Ecto neural progenitor cell (in vitro differentiated cells): ENCODE measurements around the gene PDE6H.

Source experiments
- DNase-seq: peaks from one replicate; pipeline ENCODE4 v3.0.0-alpha.2; 2018; ENCODE audit warnings: low spot score

Gene PDE6H

DNA sequence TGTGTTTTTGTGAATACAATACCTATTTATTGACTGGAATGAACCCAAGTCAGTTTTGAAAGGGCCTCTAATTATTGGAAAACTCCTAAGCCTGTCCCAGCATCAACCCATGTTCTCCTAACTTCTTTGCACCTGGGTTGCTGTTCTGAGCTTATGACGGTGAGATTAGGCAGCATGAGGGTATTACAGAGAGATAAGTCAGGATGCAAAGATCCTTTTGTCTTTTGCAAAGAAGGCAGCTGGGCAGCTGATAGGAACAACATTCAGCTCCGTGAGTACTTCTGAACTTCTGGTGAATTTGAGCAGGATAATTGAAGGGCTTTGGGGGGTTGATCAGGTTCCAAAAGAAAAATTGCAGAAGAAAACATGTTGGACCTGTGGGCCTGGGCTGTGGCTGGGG lies at the start of gene PDE6H:
Gene PDE6H (plus strand): TSS at position 227 of the 400 bp plus-strand sequence. CDS start 4,971 bp downstream, outside the sequence.
- DNase-seq: no peak

DNA sequence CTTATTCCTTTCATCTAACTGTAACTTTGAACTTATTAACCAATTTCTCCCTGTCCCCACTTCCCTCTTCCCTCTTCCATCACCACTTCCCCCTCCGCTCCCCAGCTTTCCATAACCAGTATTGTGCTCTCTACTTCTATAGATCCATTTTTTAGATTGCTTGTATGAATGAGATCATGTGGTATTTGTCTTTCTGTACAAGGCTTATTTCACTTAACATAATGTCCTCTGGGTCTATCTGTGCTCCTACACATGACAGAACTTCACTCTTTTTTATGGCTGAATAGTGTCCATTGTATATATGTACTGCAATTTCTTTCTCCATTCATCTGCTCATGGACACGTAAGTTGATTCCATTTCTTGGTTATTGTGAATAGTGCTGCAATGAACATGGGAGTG lies 48.9 kb upstream of the PDE6H start:
- DNase-seq: no peak

GRCh38 chr12:14924541-14924940 lies 48.3 kb upstream of the PDE6H start:
- no peak for DNase-seq

- DNase-seq: no peak
Measured at GRCh38 chr12:14927267-14927666, 45.6 kb upstream of the PDE6H start.

- no peak for DNase-seq
Measured at GRCh38 chr12:14928931-14929330, 43.9 kb upstream of the PDE6H start.

- no peak for DNase-seq
Measured at GRCh38 chr12:14930299-14930698, 42.5 kb upstream of the PDE6H start.

- no peak for DNase-seq
Measured at GRCh38 chr12:14931359-14931758, 41.5 kb upstream of the PDE6H start.

GRCh38 chr12:14931791-14932560 lies 40.9 kb upstream of the PDE6H start:
- no peak for DNase-seq

DNA sequence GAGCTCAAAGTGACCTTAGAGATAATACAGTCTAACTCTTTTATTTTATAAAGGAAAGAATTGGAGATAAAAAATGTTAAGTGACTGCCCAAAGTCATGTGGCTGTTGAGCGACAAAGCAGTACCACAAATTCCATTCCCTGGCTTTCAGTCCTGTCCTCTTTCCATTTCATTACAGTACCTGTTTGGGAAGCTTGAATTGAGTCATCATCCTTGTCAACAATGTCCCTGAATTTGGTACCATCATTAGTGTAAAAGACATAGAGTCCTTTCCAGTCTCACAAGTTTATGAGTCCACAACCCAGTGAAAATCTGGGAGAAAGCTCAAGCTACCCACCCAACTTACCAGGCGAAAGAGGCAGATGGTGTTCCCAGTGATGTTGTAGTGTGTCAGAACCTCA lies 38.3 kb upstream of the PDE6H start:
- no peak for DNase-seq

DNA sequence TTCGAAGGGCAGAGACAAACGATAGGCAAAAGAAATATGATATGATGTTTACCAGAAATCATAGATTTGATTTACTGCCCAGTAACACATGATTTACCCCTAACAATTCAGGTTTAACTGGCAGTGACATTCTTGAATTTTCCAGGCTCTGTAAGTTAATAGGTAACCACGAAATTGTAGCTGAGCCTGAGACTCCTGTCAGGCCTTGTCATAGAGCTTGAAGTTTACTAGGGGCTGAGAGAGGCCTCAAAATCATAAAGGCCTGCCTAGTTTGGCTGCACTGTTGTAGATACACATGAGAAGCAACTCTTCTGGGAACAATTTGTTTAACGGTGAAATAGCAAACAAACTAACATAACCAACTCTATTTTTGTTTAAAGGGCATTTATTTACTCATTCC lies 37.8 kb upstream of the PDE6H start:
- DNase-seq: no peak

- peak; percentile 63 for DNase-seq
Measured at GRCh38 chr12:14936224-14936861, 36.5 kb upstream of the PDE6H start.

DNA sequence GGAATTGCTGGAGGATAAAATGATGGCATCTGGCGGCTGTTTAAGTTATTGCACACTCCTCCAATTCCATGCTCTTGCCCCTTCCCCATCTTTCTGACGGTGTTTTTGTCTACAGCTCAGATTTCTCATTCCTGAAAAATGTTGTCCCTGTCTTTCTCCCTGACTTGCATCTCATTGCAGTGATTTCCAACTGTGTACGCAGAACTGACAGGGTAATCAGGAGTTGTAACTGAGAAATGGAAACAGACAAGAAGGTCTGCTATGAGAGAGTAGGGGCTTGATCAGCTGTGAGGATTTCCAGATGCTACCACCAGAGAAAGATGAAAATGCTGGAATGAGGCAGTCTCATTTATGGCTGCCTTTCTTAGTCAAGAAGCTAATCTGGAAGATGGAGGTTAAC lies 35.8 kb upstream of the PDE6H start:
- no peak for DNase-seq

GRCh38 chr12:14937689-14938088 lies 35.2 kb upstream of the PDE6H start:
- DNase-seq: no peak

- DNase-seq: no peak
Measured at GRCh38 chr12:14938301-14938700, 34.5 kb upstream of the PDE6H start, which contains the start of gene ERP27. TSS of gene ERP27 (minus strand) at chr12:14938537. CDS start at chr12:14938508, 29 bp downstream.

DNA sequence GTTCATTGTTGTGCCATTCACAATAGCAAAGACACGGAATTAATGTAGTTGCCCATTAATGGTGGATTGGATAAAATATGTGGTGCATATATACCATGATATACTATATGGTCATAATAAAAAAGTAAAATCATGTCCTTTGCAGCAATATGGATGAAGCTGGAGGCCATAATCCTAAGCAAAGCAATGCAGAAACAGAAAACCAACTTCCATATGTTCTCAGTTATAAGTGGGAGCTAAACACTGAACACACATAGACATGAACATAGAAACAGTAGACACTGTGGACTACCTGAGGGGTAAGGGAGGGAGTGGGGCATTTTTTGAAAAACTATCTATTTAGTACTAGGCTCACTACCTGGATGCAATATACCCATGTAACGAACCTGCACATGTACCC lies 31.5 kb upstream of the PDE6H start:
- DNase-seq: no peak

DNA sequence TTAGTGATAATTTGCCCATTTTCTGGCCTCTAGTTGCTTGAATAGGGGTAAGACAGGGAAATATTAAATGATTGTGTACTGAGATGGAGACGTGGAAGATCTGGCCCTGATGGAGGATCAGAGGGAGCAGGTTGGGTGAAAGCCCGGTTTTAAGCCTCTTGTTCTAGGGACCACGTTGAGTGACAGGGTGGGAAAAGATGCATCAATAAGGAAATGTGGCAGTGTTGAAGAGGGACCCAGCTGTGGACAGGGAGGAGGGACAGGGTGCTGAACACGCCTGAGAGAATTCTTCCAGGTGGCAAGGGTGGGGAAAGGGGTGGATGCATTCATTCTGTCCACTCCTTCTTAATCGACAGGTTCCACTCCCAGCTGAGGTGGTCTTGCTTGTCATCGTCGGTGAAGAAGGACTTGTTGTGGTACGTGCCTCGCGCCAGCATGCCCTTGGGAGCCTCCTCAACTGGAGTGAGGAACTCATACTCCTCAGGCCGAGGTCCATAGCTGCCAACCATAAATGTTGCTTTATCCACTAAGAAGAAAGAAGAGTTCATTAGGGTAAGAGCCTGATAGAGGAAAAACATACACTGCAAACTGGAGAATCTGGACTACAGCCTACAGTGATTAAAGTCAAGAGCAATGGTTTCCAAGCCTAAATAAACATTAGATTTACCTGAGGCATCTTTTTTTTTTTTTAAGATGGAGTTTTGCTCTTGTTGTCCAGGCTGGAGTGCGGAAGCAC lies 30.5 kb upstream of the PDE6H start:
- no peak for DNase-seq

DNA sequence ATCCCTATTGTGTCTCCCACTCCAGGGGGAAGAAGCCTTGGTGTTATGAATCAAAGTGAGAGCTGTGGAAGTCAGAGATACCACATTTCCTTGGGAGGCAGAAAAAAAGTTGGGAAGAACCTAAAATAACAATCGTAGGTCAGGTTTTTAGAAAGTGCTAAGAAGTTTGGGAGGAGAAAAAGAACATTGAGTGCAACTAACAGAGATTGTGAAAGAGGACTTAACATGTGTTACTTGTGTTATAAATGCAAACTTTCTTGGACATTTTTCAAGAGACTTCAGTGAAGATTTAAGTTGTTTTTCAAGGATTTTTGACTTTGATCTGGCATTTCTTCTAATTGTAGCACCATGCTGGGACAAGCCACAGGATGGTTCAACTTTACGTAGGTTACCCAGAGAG lies 26.7 kb upstream of the PDE6H start:
- no peak for DNase-seq

DNA sequence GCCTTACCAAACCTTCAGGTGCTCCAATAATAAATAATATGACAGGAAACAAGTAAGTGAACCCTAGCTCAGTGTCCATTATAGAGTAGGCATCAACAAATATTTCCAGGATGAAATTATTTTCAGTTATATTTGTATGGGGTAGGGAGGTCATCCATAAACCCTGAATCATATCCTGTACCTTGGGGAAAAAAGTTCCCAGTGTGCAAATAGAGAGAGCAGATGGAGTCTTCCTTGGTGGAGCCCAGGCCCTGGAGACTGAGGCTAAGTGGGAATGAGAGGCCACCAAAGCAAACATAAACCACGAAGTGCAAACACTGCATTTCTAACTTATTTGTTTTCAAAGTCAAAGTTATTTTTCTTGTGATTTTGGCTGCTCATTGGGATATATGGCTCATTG lies 26.0 kb upstream of the PDE6H start:
- DNase-seq: no peak

DNA sequence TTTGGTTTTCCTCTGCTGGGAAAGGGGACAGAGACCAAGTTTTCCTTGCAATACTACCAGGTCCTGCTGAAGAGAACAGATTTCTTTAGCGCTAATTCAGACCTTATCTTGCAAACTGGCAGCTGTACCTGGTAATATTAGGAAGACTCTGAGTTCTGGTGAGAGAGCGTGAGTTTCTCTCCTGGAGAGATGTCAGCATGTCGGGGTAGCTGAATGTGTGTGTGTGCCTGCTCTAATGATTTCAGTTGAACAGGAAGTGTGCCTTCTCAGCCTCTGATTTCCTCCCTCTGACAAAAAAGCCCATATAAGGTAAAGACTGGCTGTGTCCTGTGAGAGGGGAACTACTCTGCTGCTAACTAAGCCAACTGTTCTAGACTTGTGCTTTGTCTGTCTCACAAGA lies 24.2 kb upstream of the PDE6H start:
- DNase-seq: no peak

DNA sequence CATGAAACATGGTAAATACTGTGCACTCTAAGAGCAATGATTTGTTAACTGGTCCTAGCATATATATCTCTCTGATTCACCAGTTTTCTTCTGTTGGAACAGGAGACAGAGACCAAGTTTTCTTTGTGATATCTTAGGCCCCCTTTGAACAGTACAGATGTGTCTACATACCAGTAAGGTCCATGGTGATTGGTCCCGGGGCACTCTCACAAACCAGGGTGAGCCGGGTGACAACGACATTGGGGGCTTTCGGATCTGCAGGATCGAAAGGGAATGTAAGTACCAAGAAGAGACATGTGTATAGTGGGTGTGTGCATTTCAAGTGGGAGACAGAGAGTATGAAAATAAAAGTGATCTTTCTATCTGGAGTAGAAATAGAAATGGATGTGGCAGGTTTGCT lies 23.2 kb upstream of the PDE6H start:
- DNase-seq: no peak

DNA sequence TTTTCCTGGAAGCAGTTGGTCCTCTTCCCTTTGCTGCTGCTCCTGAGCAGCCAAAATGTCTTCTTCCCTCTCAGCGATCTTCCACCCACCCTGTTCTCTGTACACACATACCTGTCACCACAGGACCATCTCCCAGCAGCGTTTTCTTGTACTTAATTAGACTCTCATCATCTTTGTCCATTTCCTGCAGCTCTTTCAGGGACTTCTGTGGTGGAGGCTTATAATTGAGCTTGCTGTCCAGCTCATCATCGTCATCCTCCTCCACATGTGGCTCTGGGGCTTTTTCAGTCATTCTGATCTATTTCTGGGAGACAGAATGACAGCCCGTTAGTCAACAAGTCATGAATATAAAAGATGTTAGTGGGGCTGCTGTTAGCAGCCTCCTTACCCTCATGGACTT lies 22.4 kb upstream of the PDE6H start:
- DNase-seq: no peak

- DNase-seq: no peak
Measured at GRCh38 chr12:14950982-14951746, 21.7 kb upstream of the PDE6H start.
